Activated CD4-positive, alpha-beta T cell treated with anti-CD3 and anti-CD28 coated beads, Interleukin-2, amount 10 ng/mL, durations not matched to agents 24 days and 14 days (primary cell): ENCODE measurements around the gene NDUFAF7. TPM values are rescaled to one million over a fixed set of nuclear protein-coding genes. Genes with fewer than 3 reads are reported as not detected.
"Not testable (repeated sequence)": the region's sequence is repeated elsewhere in the genome, so short reads cannot be mapped to it uniquely, and the experiment has no call there.

Source experiments
- DNase-seq: peaks from one replicate; pipeline ENCODE4 v3.0.0; 2022
- H3K27ac Mint-ChIP-seq: one replicate; pipeline ENCODE4 v1.8.0; 2022; ENCODE audit warnings: mild to moderate bottlenecking, mixed read lengths
- H3K27me3 Mint-ChIP-seq: one replicate; pipeline ENCODE4 v1.8.0; 2022; ENCODE audit warnings: mixed read lengths
- H3K36me3 Mint-ChIP-seq: one replicate; pipeline ENCODE4 v1.8.0; 2022; ENCODE audit warnings: low read depth, mild to moderate bottlenecking, mixed read lengths
- H3K4me1 Mint-ChIP-seq: one replicate; pipeline ENCODE4 v1.8.0; 2021; ENCODE audit warnings: mixed read lengths
- H3K4me3 Mint-ChIP-seq: one replicate; pipeline ENCODE4 v1.8.0; 2022; ENCODE audit warnings: mild to moderate bottlenecking, moderate library complexity, mixed read lengths
- H3K9me3 Mint-ChIP-seq: one replicate; pipeline ENCODE4 v1.8.0; 2021; ENCODE audit warnings: mixed read lengths
- intact Hi-C: fragments of 100-400 bp; cut with micrococcal nuclease; formaldehyde crosslinking; loops from one replicate; pipeline ENCODE4 v1.15.1; 2023
- total RNA-seq: library from RNA; stranded (reverse); gene quantifications from 2 replicates; pipeline ENCODE4 v1.2.3, GENCODE V29; 2022

Gene NDUFAF7
- total RNA-seq, 1 donor from 2014 or later: 24.3 TPM

DNA sequence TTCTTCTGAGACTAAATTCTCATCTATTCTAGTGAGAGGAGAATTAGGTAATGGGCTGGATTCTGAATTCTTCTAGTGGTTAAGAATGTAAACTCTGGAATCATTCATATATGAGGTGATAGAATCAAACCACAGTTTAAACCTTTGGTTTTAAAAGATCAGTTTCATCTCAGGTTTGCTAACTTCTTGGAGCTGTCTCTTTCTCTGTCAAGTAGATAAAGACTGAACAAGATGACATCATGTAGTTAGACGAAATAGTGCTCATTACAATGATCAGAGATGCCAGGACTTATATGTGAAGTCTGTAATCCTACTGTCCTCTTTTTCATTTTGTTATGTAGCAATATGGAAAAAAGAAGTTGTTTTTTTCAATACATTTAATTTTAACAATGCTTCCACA lies 30.2 kb upstream of the NDUFAF7 start:
- Mint-ChIP-seq H3K27ac (peak overlapping the region; percentile 53), H3K36me3 (peaks cover 60% of the 10 kb centered on the region), H3K4me1 (peaks cover 33% of the 10 kb centered on the region), H3K4me3 (no peak overlapping the region), H3K27me3 (no peaks in the 10 kb centered on the region), H3K9me3 (peaks cover 14% of the 10 kb centered on the region)
- no peak for DNase-seq
- intact Hi-C loops: no loop called here

DNA sequence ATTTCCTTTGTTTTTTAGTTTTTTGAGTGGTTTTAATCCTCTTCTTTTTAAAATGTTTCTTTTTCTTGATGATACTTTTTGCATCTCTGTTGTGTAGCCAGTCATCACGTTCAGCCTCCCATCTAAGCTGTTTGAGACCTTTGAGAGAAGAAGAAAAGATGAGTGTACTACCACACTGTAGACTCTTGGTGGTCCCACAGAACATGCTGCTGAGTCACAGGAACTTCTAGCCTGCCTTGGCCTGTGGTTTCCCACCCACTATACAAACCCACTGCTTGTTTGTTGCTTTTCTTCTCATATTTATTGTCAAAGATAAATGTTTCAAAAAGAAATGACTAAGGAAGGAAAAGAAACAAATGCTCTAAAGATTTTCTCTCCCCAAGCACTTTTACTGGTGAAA lies 29.7 kb upstream of the NDUFAF7 start:
- Mint-ChIP-seq H3K27me3 (no peaks in the 10 kb centered on the region), H3K4me3 (peak overlapping the region; percentile 26), H3K36me3 (peaks cover 63% of the 10 kb centered on the region), H3K4me1 (peaks cover 31% of the 10 kb centered on the region), H3K9me3 (peaks cover 16% of the 10 kb centered on the region), H3K27ac (peak overlapping the region; percentile 78)
- no peak for DNase-seq
- intact Hi-C loops: no loop called here

DNA sequence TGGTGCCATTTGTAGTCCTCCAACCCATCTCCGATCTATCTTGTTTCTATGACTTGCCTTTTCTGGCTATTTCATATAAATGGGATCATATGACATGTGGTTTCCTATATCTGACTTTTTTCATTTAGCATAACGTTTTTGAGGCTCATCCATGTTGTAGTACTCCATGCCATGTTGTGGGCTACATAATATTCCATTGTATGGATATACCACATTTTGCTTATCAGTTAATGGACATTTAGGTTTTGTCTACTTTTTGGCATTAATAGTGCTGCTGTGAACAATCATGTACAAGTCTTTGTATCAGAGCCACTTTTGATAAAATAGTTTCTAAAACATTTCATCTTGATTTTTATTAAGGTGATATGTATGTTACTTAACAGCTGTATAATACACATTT lies 27.8 kb upstream of the NDUFAF7 start:
- Mint-ChIP-seq H3K4me3 (no peak overlapping the region), H3K27ac (no peak overlapping the region), H3K27me3 (no peaks in the 10 kb centered on the region), H3K36me3 (peaks cover 80% of the 10 kb centered on the region), H3K9me3 (peaks cover 35% of the 10 kb centered on the region), H3K4me1 (peaks cover 30% of the 10 kb centered on the region)
- intact Hi-C loops: no loop called here
- DNase-seq: no peak

DNA sequence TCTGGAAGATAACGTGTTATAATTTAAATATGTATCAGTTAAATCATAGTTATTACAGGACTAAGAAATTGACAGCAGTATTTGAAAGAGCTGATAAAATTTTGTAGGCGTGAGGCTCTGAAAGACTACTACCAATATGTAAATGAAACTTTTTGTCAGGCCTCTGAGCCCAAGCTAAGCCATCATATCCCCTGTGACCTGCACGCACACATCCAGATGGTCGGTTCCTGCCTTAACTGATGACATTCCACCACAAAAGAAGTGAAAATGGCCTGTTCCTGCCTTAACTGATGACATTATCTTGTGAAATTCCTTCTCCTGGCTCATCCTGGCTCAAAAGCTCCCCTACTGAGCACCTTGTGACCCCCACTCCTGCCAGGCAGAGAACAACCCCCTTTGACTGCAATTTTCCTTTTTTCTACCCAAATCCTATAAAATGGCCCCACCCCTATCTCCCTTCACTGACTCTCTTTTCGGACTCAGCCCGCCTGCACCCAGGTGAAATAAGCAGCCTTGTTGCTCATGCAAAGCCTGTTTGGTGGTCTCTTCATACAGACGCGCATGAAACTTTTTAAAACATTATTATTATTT lies 26.3 kb upstream of the NDUFAF7 start:
- H3K27me3 Mint-ChIP-seq, H3K27ac Mint-ChIP-seq, H3K4me3 Mint-ChIP-seq, DNase-seq, intact Hi-C loops: not testable (repeated sequence)
- peaks cover 88% of the 10 kb centered on the region for H3K36me3 Mint-ChIP-seq
- peaks cover 46% of the 10 kb centered on the region for H3K9me3 Mint-ChIP-seq
- H3K4me1 Mint-ChIP-seq: peaks cover 28% of the 10 kb centered on the region

DNA sequence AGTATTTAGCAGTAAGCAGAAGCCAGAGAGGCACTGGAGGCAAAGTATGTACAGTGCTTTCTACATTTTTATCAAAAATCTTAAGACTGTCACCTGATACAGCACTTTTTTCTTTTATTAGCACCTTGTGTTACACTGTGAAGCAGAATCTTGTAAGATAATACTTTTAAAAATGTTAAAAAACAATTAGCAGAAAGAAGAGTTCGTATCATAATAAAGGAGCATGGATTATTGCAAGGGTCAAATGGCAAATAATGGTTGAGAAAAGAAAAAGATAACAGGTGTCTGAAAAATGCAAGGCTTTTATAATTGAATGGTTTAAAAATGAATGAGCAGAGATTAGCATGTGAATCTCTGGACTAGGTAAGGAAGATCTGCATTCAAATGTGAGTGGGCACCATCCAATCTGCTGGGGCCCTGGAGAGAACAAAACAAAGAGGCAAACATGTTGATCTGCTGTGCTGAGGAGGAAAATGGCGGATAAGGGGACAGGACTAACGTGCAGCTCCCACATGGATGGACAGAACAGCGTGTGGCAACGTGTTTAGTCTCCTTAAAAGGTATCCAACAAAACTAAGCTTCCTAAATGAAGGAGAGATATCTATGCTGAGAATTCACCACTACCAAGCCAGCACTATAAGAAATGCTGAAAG lies 25.6 kb upstream of the NDUFAF7 start:
- intact Hi-C loops: no loop called here
- H3K9me3 Mint-ChIP-seq: peaks cover 46% of the 10 kb centered on the region
- peaks cover 24% of the 10 kb centered on the region for H3K4me1 Mint-ChIP-seq
- no peak for DNase-seq
- H3K36me3 Mint-ChIP-seq: peaks cover 91% of the 10 kb centered on the region
- H3K27me3 Mint-ChIP-seq: no peaks in the 10 kb centered on the region
- H3K27ac Mint-ChIP-seq: no peak overlapping the region
- no peak overlapping the region for H3K4me3 Mint-ChIP-seq

DNA sequence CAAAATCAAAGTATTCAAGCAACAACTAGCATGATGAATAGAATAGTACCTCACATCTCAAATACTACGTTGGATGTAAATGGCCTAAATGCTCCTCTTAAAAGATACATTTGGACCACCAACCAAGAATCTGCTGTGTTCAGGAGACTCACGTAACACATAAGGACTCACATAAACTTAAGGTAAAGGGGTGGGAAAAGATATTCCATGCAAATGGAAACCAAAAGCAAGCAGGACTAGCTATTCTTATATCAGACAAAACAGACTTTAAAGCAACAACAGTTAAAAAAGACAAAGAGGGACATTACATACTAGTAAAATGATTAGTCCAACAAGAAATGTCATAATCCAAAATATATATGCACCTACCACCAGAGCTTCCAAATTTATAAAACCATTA lies 24.7 kb upstream of the NDUFAF7 start:
- peaks cover 93% of the 10 kb centered on the region for H3K36me3 Mint-ChIP-seq
- intact Hi-C loops, DNase-seq, H3K27me3 Mint-ChIP-seq, H3K4me3 Mint-ChIP-seq, H3K27ac Mint-ChIP-seq: not testable (repeated sequence)
- peaks cover 20% of the 10 kb centered on the region for H3K4me1 Mint-ChIP-seq
- peaks cover 46% of the 10 kb centered on the region for H3K9me3 Mint-ChIP-seq

DNA sequence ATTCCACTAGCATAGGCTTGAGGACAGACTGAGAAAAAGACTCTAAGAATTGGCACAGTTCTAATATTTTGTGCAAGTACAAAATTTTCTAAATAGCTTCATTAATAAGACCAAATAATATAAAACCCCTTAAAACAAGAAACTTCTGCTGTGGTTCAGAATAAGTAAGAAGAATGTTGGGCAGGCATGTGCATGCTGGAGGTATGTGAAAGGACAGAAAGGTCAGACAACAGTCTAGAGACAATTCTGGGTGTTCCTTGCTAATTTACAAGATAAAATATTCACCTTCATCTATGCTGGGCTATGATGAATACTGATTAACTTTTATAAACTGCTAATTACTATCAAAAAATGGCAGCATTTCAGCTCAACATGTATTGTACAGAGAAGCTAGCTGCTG lies 20.2 kb upstream of the NDUFAF7 start:
- no peaks in the 10 kb centered on the region for H3K27me3 Mint-ChIP-seq
- no peak overlapping the region for H3K27ac Mint-ChIP-seq
- H3K4me3 Mint-ChIP-seq: no peak overlapping the region
- peaks cover 8% of the 10 kb centered on the region for H3K4me1 Mint-ChIP-seq
- H3K36me3 Mint-ChIP-seq: peaks cover 84% of the 10 kb centered on the region
- peaks cover 32% of the 10 kb centered on the region for H3K9me3 Mint-ChIP-seq
- DNase-seq: no peak
- intact Hi-C loops: loop anchor here (5.0 kb wide), 1 partner anchor 36 kb away; no protein-coding TSS in a partner anchor

DNA sequence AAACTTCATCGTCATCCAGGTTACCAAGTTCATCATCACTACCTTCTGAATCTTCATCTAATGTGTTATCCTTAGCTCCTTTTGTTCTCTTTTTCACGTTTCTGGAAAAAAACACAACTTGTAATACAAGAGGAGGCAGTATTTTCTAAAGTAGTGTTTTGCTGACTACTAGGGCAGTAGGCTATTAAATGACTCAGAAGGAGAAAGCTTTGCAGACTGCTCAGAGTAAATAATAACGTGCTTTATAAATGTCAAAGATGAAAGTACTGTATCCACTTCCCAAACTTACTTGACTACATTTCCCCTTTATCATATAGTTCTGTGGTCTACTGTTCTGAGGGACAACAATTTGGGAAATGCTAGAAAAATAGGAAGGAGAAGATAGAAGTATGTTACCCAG lies 19.5 kb upstream of the NDUFAF7 start:
- H3K36me3 Mint-ChIP-seq: peaks cover 84% of the 10 kb centered on the region
- H3K27me3 Mint-ChIP-seq: no peaks in the 10 kb centered on the region
- intact Hi-C loops: loop anchor here (5.0 kb wide), 1 partner anchor 35 kb away; no protein-coding TSS in a partner anchor
- DNase-seq: no peak
- H3K4me3 Mint-ChIP-seq: no peak overlapping the region
- peaks cover 9% of the 10 kb centered on the region for H3K4me1 Mint-ChIP-seq
- peaks cover 28% of the 10 kb centered on the region for H3K9me3 Mint-ChIP-seq
- H3K27ac Mint-ChIP-seq: no peak overlapping the region

DNA sequence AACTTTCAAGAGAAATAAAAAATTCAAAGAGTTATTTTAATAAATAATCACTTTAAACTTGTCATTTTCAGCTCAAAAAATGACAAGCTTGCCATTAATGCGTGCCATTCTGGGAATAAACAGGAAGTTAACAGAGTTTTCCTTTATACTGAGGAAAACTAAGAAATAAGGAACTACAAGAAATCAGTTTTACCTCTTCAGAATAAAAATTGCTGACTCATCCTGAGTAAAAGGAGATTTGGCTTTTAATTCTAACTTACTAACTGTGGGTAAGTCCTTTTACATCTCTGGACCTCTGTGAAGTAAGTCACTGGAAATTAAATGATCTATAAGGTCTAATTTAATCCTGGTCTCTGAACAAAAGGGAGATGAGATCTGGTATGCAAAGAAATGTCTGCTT lies 16.2 kb upstream of the NDUFAF7 start:
- no peak for DNase-seq
- Mint-ChIP-seq H3K4me3 (no peak overlapping the region), H3K9me3 (no peaks in the 10 kb centered on the region), H3K27ac (no peak overlapping the region), H3K36me3 (peaks cover 68% of the 10 kb centered on the region), H3K4me1 (peaks cover 4% of the 10 kb centered on the region), H3K27me3 (no peaks in the 10 kb centered on the region)
- intact Hi-C loops: no loop called here

DNA sequence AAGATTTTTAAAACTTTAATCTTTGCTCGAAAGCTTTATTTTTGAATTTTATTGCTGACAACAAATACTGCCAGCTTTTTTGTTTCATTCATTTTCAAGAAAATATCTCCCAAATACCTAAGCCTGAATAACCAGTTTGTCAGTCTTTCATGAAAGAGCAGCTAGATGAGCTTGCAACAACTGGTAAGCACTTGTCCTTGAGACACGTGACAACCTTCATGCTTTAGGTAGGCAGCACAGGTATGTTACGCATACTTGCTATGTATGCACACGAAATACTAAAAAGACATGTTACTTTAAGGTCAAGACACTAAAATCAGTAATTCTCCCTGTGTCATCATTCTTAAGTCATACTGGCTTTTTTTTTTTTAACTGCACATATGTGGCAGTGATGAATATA lies 12.4 kb upstream of the NDUFAF7 start:
- intact Hi-C loops: no loop called here
- DNase-seq: no peak
- H3K9me3 Mint-ChIP-seq: no peaks in the 10 kb centered on the region
- H3K36me3 Mint-ChIP-seq: peaks cover 72% of the 10 kb centered on the region
- H3K27ac Mint-ChIP-seq: no peak overlapping the region
- H3K4me1 Mint-ChIP-seq: peaks cover 19% of the 10 kb centered on the region
- H3K27me3 Mint-ChIP-seq: no peaks in the 10 kb centered on the region
- H3K4me3 Mint-ChIP-seq: no peak overlapping the region

DNA sequence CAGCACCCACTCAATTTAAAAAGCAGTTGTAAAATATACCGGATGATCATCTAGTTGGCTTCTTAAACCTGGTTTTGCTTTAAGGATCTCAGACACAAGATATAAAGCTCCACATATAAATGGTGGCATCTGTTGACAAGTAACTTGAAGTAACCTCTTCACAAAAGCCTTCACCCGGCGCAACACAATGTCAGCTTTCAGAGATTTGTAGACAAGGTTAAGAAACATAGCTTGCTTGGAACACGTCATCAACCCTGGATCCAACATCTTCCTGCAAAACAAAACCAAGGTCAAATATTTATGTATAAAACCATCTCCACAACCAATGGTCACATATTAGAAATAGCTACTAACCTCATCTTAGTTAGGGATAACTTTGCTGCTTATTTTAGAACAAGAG lies 8.3 kb upstream of the NDUFAF7 start:
- Mint-ChIP-seq H3K36me3 (peaks cover 78% of the 10 kb centered on the region), H3K27ac (no peak overlapping the region), H3K4me1 (peaks cover 32% of the 10 kb centered on the region), H3K4me3 (no peak overlapping the region), H3K27me3 (no peaks in the 10 kb centered on the region), H3K9me3 (no peaks in the 10 kb centered on the region)
- no peak for DNase-seq
- intact Hi-C loops: no loop called here

DNA sequence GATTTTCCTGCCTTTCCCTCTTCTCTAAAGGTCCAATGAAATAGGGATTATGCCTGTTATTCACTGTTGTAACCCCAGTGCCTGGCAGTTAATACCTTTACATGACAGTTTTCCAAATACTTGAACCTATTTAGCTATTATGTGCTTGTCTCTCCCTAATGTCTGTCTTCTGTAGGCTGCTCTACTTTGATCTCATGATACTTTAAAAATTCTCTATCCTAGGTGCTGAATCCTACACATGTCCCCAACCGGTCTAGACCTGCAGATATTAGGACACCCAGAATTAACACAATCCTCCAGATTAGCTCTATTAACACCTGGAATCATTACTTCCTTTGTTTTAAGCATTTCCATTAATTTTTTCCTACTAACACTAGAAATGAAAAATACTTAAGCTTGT lies 7.4 kb upstream of the NDUFAF7 start:
- H3K4me1 Mint-ChIP-seq: peaks cover 32% of the 10 kb centered on the region
- no peak overlapping the region for H3K27ac Mint-ChIP-seq
- no peak overlapping the region for H3K4me3 Mint-ChIP-seq
- no peaks in the 10 kb centered on the region for H3K27me3 Mint-ChIP-seq
- H3K36me3 Mint-ChIP-seq: peaks cover 74% of the 10 kb centered on the region
- intact Hi-C loops: no loop called here
- H3K9me3 Mint-ChIP-seq: no peaks in the 10 kb centered on the region
- no peak for DNase-seq

DNA sequence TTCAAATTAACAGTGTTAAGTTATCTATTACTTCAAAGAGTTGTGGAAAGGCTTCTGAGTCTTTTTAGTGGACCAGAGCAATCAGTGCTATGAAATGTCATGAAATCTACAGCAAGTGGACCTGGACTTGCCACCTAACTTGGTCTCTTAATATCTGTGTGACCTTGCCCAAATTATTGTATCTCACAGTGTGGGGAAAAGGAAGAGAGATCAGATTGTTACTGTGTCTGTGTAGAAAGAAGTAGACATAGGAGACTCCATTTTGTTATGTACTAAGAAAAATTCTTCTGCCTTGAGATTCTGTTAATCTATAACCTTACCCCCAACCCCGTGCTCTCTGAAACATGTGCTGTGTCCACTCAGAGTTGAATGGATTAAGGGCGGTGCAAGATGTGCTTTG lies 6.3 kb upstream of the NDUFAF7 start:
- H3K27me3 Mint-ChIP-seq, DNase-seq, intact Hi-C loops, H3K9me3 Mint-ChIP-seq, H3K27ac Mint-ChIP-seq: not testable (repeated sequence)
- Mint-ChIP-seq H3K4me1 (peaks cover 36% of the 10 kb centered on the region), H3K4me3 (peak overlapping the region; percentile 1), H3K36me3 (peaks cover 71% of the 10 kb centered on the region)

DNA sequence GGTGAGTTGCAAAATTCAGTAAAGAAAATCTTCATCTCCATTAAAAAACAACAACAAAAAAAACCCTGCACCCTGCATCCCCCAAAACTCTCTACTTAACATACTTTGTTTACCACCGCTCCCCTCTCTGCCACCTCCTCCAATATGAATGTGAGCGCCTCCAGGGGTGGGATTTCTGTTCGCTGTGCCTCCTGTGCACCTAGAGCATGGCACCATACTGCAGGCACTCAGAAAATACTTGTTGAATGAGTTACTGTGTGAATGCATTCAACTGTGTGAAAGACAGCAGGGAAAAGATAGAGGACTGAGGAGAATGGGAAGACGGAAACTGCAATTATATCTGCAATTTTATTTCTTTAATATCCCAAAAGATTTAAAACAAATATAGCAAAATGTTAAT lies 4.6 kb upstream of the NDUFAF7 start:
- Mint-ChIP-seq H3K27me3 (no peaks in the 10 kb centered on the region), H3K4me1 (peaks cover 34% of the 10 kb centered on the region), H3K27ac (no peak overlapping the region), H3K36me3 (peaks cover 54% of the 10 kb centered on the region), H3K4me3 (peak overlapping the region; percentile 13), H3K9me3 (no peaks in the 10 kb centered on the region)
- no peak for DNase-seq
- intact Hi-C loops: no loop called here

DNA sequence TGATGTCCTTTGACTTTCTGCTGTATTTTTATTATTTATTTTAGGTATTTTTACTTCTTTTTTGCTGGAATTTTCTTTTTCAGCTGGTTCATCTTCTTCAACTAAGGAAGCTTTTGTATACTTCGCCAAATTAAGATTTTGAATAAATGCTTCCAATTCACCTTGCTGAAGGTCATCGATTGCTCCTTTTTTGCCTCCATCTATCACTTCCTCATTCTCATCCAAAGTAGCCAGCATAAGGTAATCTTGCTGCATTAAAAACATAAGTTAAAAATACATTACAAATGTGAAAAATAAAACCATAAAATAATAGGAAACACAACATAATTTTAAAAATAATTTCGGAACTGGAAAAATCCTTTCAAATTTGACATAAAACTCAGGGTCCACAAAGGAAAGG lies 2.7 kb upstream of the NDUFAF7 start:
- intact Hi-C loops: no loop called here
- no peaks in the 10 kb centered on the region for H3K9me3 Mint-ChIP-seq
- no peak overlapping the region for H3K27ac Mint-ChIP-seq
- peaks cover 38% of the 10 kb centered on the region for H3K36me3 Mint-ChIP-seq
- no peak overlapping the region for H3K4me3 Mint-ChIP-seq
- H3K27me3 Mint-ChIP-seq: no peaks in the 10 kb centered on the region
- DNase-seq: no peak
- H3K4me1 Mint-ChIP-seq: peaks cover 21% of the 10 kb centered on the region
